ENCODE measurements around the gene PARD3B. TPM values are rescaled to one million over a fixed set of nuclear protein-coding genes. Genes with fewer than 3 reads are reported as not detected.

PARD3B gene
- total and polyA plus RNA-seq, 2 of the 4 experiments (the other 2 are of a cell fraction): 3.3 to 15.6 TPM

DNA sequence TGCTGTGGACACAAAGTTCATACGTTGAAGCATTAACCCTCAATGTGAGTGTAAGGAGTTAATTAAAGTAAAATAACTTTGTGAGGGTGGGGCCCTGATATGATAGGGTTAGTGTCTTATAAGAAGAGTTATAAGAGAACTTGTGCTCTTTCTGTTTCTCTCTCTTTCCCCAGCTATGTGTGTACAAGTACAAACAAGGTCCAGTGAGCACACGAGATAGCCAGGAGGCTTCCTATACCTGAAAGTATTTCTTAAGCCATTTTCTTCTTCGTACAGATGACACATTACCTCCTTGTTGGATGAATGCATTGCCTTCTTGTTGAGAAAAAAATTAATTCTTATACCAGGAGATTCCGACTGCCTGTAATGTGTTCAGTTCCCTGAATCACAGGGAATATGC lies 301.2 kb downstream of the PARD3B start:
- no TSS peak for BruUV-seq (replicated peaks)
- no peak overlapping the region for H2BK5ac ChIP-seq (ENCODE audit: low read depth, low read length, poor library complexity, severe bottlenecking)

More for the DNA sequence above, 301.2 kb downstream of the PARD3B start:
- Histone ChIP-seq H3K36me3 (ENCODE audit: control insufficient read depth, insufficient read depth, low read length) (no peaks in the 10 kb centered on the region), H3K18ac (ENCODE audit: low read depth, low read length) (no peak overlapping the region), H3K4me2 (ENCODE audit: low read depth, low read length) (no peak overlapping the region), H4K20me1 (ENCODE audit: insufficient read depth, low read length) (peaks cover 11% of the 10 kb centered on the region; the same call in 1 of the 2 replicates), H3K27me3 (ENCODE audit: control insufficient read depth, insufficient read depth, low read length) (no peaks in the 10 kb centered on the region), H4K5ac (ENCODE audit: low read depth, low read length) (no peak overlapping the region), H3K9ac (ENCODE audit: low read depth, low read length) (no peak overlapping the region), H3K27ac (ENCODE audit: insufficient read depth, low read length) (no peak overlapping the region), H4K91ac (ENCODE audit: insufficient read depth, low read depth, low read length) (no peak overlapping the region), H2AFZ (replicated peaks; ENCODE audit: low read length, poor library complexity) (no peak overlapping the region), H3K9me3 (ENCODE audit: control insufficient read depth, insufficient read depth, low read length) (no peaks in the 10 kb centered on the region), H3K4ac (ENCODE audit: low read depth, low read length) (no peak overlapping the region), H3K79me1 (ENCODE audit: low read depth in 1 of 2, low read length in 2 of 2) (peaks cover 0 to 20% of the 10 kb centered on the region in 2 experiments; a peak in 2 of 4 replicates), H2BK20ac (ENCODE audit: low read depth, low read length) (no peak overlapping the region), H2BK120ac (ENCODE audit: low read depth, low read length) (no peak overlapping the region), H3K4me1 (ENCODE audit: control insufficient read depth, insufficient read depth, low read length) (peaks cover 5% of the 10 kb centered on the region), H2BK15ac (ENCODE audit: low read depth, low read length) (no peak overlapping the region), H3K23ac (ENCODE audit: low read depth, low read length) (no peak overlapping the region), H3K9me1 (ENCODE audit: insufficient read depth, low read length) (peaks cover 10% of the 10 kb centered on the region), H3K56ac (ENCODE audit: extremely low read depth, insufficient read depth, low read length) (no peak overlapping the region), H2AK9ac (replicated peaks; ENCODE audit: low read depth, low read length, poor library complexity) (no peak overlapping the region), H4K8ac (ENCODE audit: low read depth in 2 of 2, low read length in 2 of 2) (no peak overlapping the region), H3K14ac (replicated peaks; ENCODE audit: low read depth, low read length) (no peak overlapping the region), H2AK5ac (ENCODE audit: low read depth, low read length) (no peak overlapping the region), H3K4me3 (ENCODE audit: insufficient read depth, low read depth, low read length) (no peak overlapping the region)
- dilution Hi-C loops (cut with HindIII; ENCODE audit: low sequenced_read_pairs, unreplicated experiment) (no loop called here), in situ Hi-C loops (cut with MboI; ENCODE audit: low sequenced_read_pairs) (no loop called here), intact Hi-C loops (cut with micrococcal nuclease) (loop anchor here (10.0 kb wide), 2 partner anchors 142 to 302 kb away; partner anchors contain the start of gene PARD3B)
- no peak for ATAC-seq (ENCODE audit: low read depth)
- no CpG with 5 or more reads among the region's 4 CpGs for WGBS, 2 experiments (ENCODE audit: extremely low coverage in 2 of 2, insufficient read length in 1 of 2)
- ChIA-PET CTCF (interaction anchor here (0.6 kb wide), 2 partner anchors 263 to 310 kb away, joined by 3 to 4 read pairs; no protein-coding TSS in a partner anchor), POLR2A (ENCODE audit: unreplicated experiment) (no interaction called here)
- TF ChIP-seq RFX5 (IDR thresholded peaks at IDR 0.05; ENCODE audit: low read depth, low read length) (no peak), RCOR1 (IDR thresholded peaks at IDR 0.05; ENCODE audit: insufficient replicate concordance, low read length) (no peak), NFE2L2 (IDR thresholded peaks at IDR 0.05; ENCODE audit: low read depth, low read length) (no peak), BHLHE40 (IDR thresholded peaks at IDR 0.05; ENCODE audit: low read depth, low read length) (no peak), SMC3 (IDR thresholded peaks at IDR 0.05; ENCODE audit: low read depth, low read length) (no peak), MXI1 (IDR thresholded peaks at IDR 0.05; ENCODE audit: borderline replicate concordance, low read depth, low read length) (no peak), CEBPB (IDR thresholded peaks at IDR 0.05; ENCODE audit: low read depth, low read length) (no peak), CHD1 (IDR thresholded peaks at IDR 0.05; ENCODE audit: low read depth, low read length) (no peak), MAZ (IDR thresholded peaks at IDR 0.05; ENCODE audit: borderline replicate concordance, low read depth, low read length) (no peak), POLR2A (IDR thresholded peaks at IDR 0.05; ENCODE audit: low read depth, low read length) (no peak), FOS (IDR thresholded peaks at IDR 0.05; ENCODE audit: low read depth, low read length) (no peak), MAFK (IDR thresholded peaks at IDR 0.05; ENCODE audit: low read depth, low read length) (no peak), RAD21 (IDR thresholded peaks at IDR 0.05; ENCODE audit: low read length) (no peak)
- TF ChIP-seq, protein P1, sequence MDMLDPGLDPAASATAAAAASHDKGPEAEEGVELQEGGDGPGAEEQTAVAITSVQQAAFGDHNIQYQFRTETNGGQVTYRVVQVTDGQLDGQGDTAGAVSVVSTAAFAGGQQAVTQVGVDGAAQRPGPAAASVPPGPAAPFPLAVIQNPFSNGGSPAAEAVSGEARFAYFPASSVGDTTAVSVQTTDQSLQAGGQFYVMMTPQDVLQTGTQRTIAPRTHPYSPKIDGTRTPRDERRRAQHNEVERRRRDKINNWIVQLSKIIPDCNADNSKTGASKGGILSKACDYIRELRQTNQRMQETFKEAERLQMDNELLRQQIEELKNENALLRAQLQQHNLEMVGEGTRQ (IDR thresholded peaks at IDR 0.05; ENCODE audit: low read depth, low read length): no peak
- TF ChIP-seq, protein P2, sequence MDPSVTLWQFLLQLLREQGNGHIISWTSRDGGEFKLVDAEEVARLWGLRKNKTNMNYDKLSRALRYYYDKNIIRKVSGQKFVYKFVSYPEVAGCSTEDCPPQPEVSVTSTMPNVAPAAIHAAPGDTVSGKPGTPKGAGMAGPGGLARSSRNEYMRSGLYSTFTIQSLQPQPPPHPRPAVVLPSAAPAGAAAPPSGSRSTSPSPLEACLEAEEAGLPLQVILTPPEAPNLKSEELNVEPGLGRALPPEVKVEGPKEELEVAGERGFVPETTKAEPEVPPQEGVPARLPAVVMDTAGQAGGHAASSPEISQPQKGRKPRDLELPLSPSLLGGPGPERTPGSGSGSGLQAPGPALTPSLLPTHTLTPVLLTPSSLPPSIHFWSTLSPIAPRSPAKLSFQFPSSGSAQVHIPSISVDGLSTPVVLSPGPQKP (IDR thresholded peaks at IDR 0.05; ENCODE audit: borderline replicate concordance, low read depth, low read length): no peak
- TF ChIP-seq, protein P3, sequence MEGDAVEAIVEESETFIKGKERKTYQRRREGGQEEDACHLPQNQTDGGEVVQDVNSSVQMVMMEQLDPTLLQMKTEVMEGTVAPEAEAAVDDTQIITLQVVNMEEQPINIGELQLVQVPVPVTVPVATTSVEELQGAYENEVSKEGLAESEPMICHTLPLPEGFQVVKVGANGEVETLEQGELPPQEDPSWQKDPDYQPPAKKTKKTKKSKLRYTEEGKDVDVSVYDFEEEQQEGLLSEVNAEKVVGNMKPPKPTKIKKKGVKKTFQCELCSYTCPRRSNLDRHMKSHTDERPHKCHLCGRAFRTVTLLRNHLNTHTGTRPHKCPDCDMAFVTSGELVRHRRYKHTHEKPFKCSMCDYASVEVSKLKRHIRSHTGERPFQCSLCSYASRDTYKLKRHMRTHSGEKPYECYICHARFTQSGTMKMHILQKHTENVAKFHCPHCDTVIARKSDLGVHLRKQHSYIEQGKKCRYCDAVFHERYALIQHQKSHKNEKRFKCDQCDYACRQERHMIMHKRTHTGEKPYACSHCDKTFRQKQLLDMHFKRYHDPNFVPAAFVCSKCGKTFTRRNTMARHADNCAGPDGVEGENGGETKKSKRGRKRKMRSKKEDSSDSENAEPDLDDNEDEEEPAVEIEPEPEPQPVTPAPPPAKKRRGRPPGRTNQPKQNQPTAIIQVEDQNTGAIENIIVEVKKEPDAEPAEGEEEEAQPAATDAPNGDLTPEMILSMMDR (conservative IDR thresholded peaks at IDR 0.05; ENCODE audit: low read depth, low read length): no peak
- no peak for DNase-seq
